ENCODE results near the gene PPM1E. TPM values are rescaled to one million over a fixed set of nuclear protein-coding genes. Genes with fewer than 3 reads are reported as not detected.

The PPM1E gene
- total RNA-seq, 1 donor from 2014 or later: 0.26 TPM

GRCh38 chr17:58960068-58960467 lies 204.4 kb downstream of the PPM1E start:
- Histone ChIP-seq H3K4me3 (ENCODE audit: low read depth, low read length) (no peak overlapping the region), H3K36me3 (ENCODE audit: control insufficient read depth, insufficient read depth, low read length) (no peaks in the 10 kb centered on the region), H3K27me3 (ENCODE audit: control insufficient read depth, insufficient read depth, low read length) (no peaks in the 10 kb centered on the region)
- FAIRE-seq: no peak
- DNase-seq (ENCODE audit: low read depth): peak; percentile 78
- TF ChIP-seq CTCF (IDR thresholded peaks at IDR 0.05; ENCODE audit: insufficient read depth, low read length, severe bottlenecking): peak; percentile 23

GRCh38 chr17:58965221-58965620 lies 209.6 kb downstream of the PPM1E start:
- no peak for TF ChIP-seq CTCF (IDR thresholded peaks at IDR 0.05; ENCODE audit: insufficient read depth, low read length, severe bottlenecking)
- H3K4me3 ChIP-seq (ENCODE audit: low read depth, low read length): no peak overlapping the region
- H3K27me3 ChIP-seq (ENCODE audit: control insufficient read depth, insufficient read depth, low read length): no peaks in the 10 kb centered on the region
- no peaks in the 10 kb centered on the region for H3K36me3 ChIP-seq (ENCODE audit: control insufficient read depth, insufficient read depth, low read length)
- DNase-seq (ENCODE audit: low read depth): no peak
- no peak for FAIRE-seq

GRCh38 chr17:58966208-58966607 lies 210.6 kb downstream of the PPM1E start:
- DNase-seq (ENCODE audit: low read depth) (no peak), FAIRE-seq (no peak)
- H3K36me3 ChIP-seq (ENCODE audit: control insufficient read depth, insufficient read depth, low read length): no peaks in the 10 kb centered on the region
- no peak overlapping the region for H3K4me3 ChIP-seq (ENCODE audit: low read depth, low read length)
- no peak for TF ChIP-seq CTCF (IDR thresholded peaks at IDR 0.05; ENCODE audit: insufficient read depth, low read length, severe bottlenecking)
- H3K27me3 ChIP-seq (ENCODE audit: control insufficient read depth, insufficient read depth, low read length): no peaks in the 10 kb centered on the region

GRCh38 chr17:58968426-58969061 lies 212.9 kb downstream of the PPM1E start:
- FAIRE-seq: no peak
- Histone ChIP-seq H3K36me3 (ENCODE audit: control insufficient read depth, insufficient read depth, low read length) (no peaks in the 10 kb centered on the region), H3K27me3 (ENCODE audit: control insufficient read depth, insufficient read depth, low read length) (no peaks in the 10 kb centered on the region), H3K4me3 (ENCODE audit: low read depth, low read length) (no peak overlapping the region)
- TF ChIP-seq CTCF (IDR thresholded peaks at IDR 0.05; ENCODE audit: insufficient read depth, low read length, severe bottlenecking): no peak
- no peak for DNase-seq (ENCODE audit: low read depth)

- Histone ChIP-seq H3K27me3 (ENCODE audit: control insufficient read depth, insufficient read depth, low read length) (no peaks in the 10 kb centered on the region), H3K36me3 (ENCODE audit: control insufficient read depth, insufficient read depth, low read length) (no peaks in the 10 kb centered on the region), H3K4me3 (ENCODE audit: low read depth, low read length) (no peak overlapping the region)
- FAIRE-seq (no peak), DNase-seq (ENCODE audit: low read depth) (peak; percentile 12)
- TF ChIP-seq CTCF (IDR thresholded peaks at IDR 0.05; ENCODE audit: insufficient read depth, low read length, severe bottlenecking): no peak
These were observed 213.5 kb downstream of the PPM1E start for GRCh38 chr17:58969156-58969555.

GRCh38 chr17:58969612-58970011 lies 214.0 kb downstream of the PPM1E start:
- FAIRE-seq: no peak
- TF ChIP-seq CTCF (IDR thresholded peaks at IDR 0.05; ENCODE audit: insufficient read depth, low read length, severe bottlenecking): no peak

More at GRCh38 chr17:58969612-58970011, 214.0 kb downstream of the PPM1E start:
- no peaks in the 10 kb centered on the region for H3K36me3 ChIP-seq (ENCODE audit: control insufficient read depth, insufficient read depth, low read length)
- DNase-seq (ENCODE audit: low read depth): no peak
- H3K27me3 ChIP-seq (ENCODE audit: control insufficient read depth, insufficient read depth, low read length): no peaks in the 10 kb centered on the region
- no peak overlapping the region for H3K4me3 ChIP-seq (ENCODE audit: low read depth, low read length)

Data from bronchial epithelial cell (primary cell).